Measurements from ENCODE around the gene SMPD1. TPM values are rescaled to one million over a fixed set of nuclear protein-coding genes. Genes with fewer than 3 reads are reported as not detected.

The SMPD1 gene
- total RNA-seq, 1 experiment from 2014 or later = 38.9 TPM

- H3K9me3 ChIP-seq (replicated peaks) = no peaks in the 10 kb centered on the region
- no peaks in the 10 kb centered on the region for H3K4me1 ChIP-seq (replicated peaks)
- no peak overlapping the region for H3K27ac ChIP-seq
- no peak overlapping the region for H3K4me3 ChIP-seq
- H3K36me3 ChIP-seq = no peaks in the 10 kb centered on the region
- no peak for DNase-seq (ENCODE audit: low read depth in 1 of 2, low spot score in 2 of 2)
- no peaks in the 10 kb centered on the region for H3K27me3 ChIP-seq (replicated peaks)
Observed at GRCh38 chr11:6413791-6414201, 23.5 kb downstream of the SMPD1 start.

- peaks cover 4% of the 10 kb centered on the region for H3K4me1 ChIP-seq (replicated peaks)
- H3K36me3 ChIP-seq = no peaks in the 10 kb centered on the region
- no peak overlapping the region for H3K4me3 ChIP-seq
- H3K9me3 ChIP-seq (replicated peaks) = no peaks in the 10 kb centered on the region
- H3K27ac ChIP-seq = no peak overlapping the region
- no peaks in the 10 kb centered on the region for H3K27me3 ChIP-seq (replicated peaks)
- no peak for DNase-seq (ENCODE audit: low read depth in 1 of 2, low spot score in 2 of 2)
Observed at GRCh38 chr11:6414874-6415328, 24.6 kb downstream of the SMPD1 start.

GRCh38 chr11:6415797-6416196 is 25.5 kb downstream of the SMPD1 start:
- Histone ChIP-seq H3K36me3 (no peaks in the 10 kb centered on the region), H3K4me1 (replicated peaks) (peaks cover 4% of the 10 kb centered on the region), H3K9me3 (replicated peaks) (no peaks in the 10 kb centered on the region), H3K27me3 (replicated peaks) (no peaks in the 10 kb centered on the region), H3K4me3 (no peak overlapping the region), H3K27ac (no peak overlapping the region)
- DNase-seq (ENCODE audit: low read depth in 1 of 2, low spot score in 2 of 2) = no peak

GRCh38 chr11:6417907-6418556 is 27.8 kb downstream of the SMPD1 start:
- peak overlapping the region; percentile 74 for H3K4me3 ChIP-seq
- DNase-seq (ENCODE audit: low read depth in 1 of 2, low spot score in 2 of 2) = no peak

GRCh38 chr11:6418557-6419008 is 28.3 kb downstream of the SMPD1 start:
- no peaks in the 10 kb centered on the region for H3K9me3 ChIP-seq (replicated peaks)
- no peaks in the 10 kb centered on the region for H3K27me3 ChIP-seq (replicated peaks)
- H3K4me3 ChIP-seq = peak overlapping the region; percentile 74
- H3K4me1 ChIP-seq (replicated peaks) = peaks cover 4% of the 10 kb centered on the region
- no peaks in the 10 kb centered on the region for H3K36me3 ChIP-seq
- H3K27ac ChIP-seq = no peak overlapping the region
- DNase-seq (ENCODE audit: low read depth in 1 of 2, low spot score in 2 of 2) = no peak

More at GRCh38 chr11:6417907-6418556, 27.8 kb downstream of the SMPD1 start:
- no peak overlapping the region for H3K27ac ChIP-seq
- no peaks in the 10 kb centered on the region for H3K9me3 ChIP-seq (replicated peaks)
- H3K27me3 ChIP-seq (replicated peaks) = no peaks in the 10 kb centered on the region
- H3K4me1 ChIP-seq (replicated peaks) = peaks cover 4% of the 10 kb centered on the region
- H3K36me3 ChIP-seq = no peaks in the 10 kb centered on the region

- Histone ChIP-seq H3K36me3 (no peaks in the 10 kb centered on the region), H3K27me3 (replicated peaks) (no peaks in the 10 kb centered on the region), H3K27ac (no peak within 1 kb of the TSS), H3K9me3 (replicated peaks) (no peaks in the 10 kb centered on the region), H3K4me3 (peak within 1 kb of the TSS; percentile 74), H3K4me1 (replicated peaks) (peaks cover 4% of the 10 kb centered on the region)
- peak in 1 of 2 experiments; percentile 34 for DNase-seq (ENCODE audit: low read depth in 1 of 2, low spot score in 2 of 2)
Observed at GRCh38 chr11:6419009-6419631, 28.8 kb downstream of the SMPD1 start, which contains the start of gene APBB1. Gene APBB1, minus strand, starts transcription at chr11:6419094. Its CDS starts 7,747 bp downstream, at chr11:6411347.

- Histone ChIP-seq H3K36me3 (no peaks in the 10 kb centered on the region), H3K27ac (no peak overlapping the region), H3K4me1 (replicated peaks) (peaks cover 4% of the 10 kb centered on the region), H3K27me3 (replicated peaks) (no peaks in the 10 kb centered on the region), H3K9me3 (replicated peaks) (no peaks in the 10 kb centered on the region), H3K4me3 (no peak overlapping the region)
- no peak for DNase-seq (ENCODE audit: low read depth in 1 of 2, low spot score in 2 of 2)
Observed at GRCh38 chr11:6420677-6421076, 30.4 kb downstream of the SMPD1 start.

- H3K4me3 ChIP-seq = no peak overlapping the region
- no peak for DNase-seq (ENCODE audit: low read depth in 1 of 2, low spot score in 2 of 2)
- no peaks in the 10 kb centered on the region for H3K4me1 ChIP-seq (replicated peaks)
- no peak overlapping the region for H3K27ac ChIP-seq
- H3K9me3 ChIP-seq (replicated peaks) = no peaks in the 10 kb centered on the region
- no peaks in the 10 kb centered on the region for H3K36me3 ChIP-seq
- no peaks in the 10 kb centered on the region for H3K27me3 ChIP-seq (replicated peaks)
Observed at GRCh38 chr11:6427516-6427915, 37.2 kb downstream of the SMPD1 start.

GRCh38 chr11:6431861-6432260 is 41.6 kb downstream of the SMPD1 start:
- Histone ChIP-seq H3K27ac (no peak overlapping the region), H3K9me3 (replicated peaks) (no peaks in the 10 kb centered on the region), H3K4me1 (replicated peaks) (no peaks in the 10 kb centered on the region), H3K4me3 (no peak overlapping the region), H3K36me3 (no peaks in the 10 kb centered on the region), H3K27me3 (replicated peaks) (no peaks in the 10 kb centered on the region)
- peak in 1 of 2 experiments; percentile 61 for DNase-seq (ENCODE audit: low read depth in 1 of 2, low spot score in 2 of 2)

GRCh38 chr11:6433998-6434660 is 43.9 kb downstream of the SMPD1 start:
- H3K27ac ChIP-seq = no peak overlapping the region
- no peaks in the 10 kb centered on the region for H3K36me3 ChIP-seq
- no peak for DNase-seq (ENCODE audit: low read depth in 1 of 2, low spot score in 2 of 2)
- H3K27me3 ChIP-seq (replicated peaks) = no peaks in the 10 kb centered on the region
- H3K4me1 ChIP-seq (replicated peaks) = no peaks in the 10 kb centered on the region
- no peak overlapping the region for H3K4me3 ChIP-seq
- no peaks in the 10 kb centered on the region for H3K9me3 ChIP-seq (replicated peaks)

GRCh38 chr11:6437423-6437822 is 47.1 kb downstream of the SMPD1 start:
- H3K4me1 ChIP-seq (replicated peaks) = no peaks in the 10 kb centered on the region
- H3K27me3 ChIP-seq (replicated peaks) = no peaks in the 10 kb centered on the region
- no peak overlapping the region for H3K4me3 ChIP-seq
- no peaks in the 10 kb centered on the region for H3K36me3 ChIP-seq
- DNase-seq (ENCODE audit: low read depth in 1 of 2, low spot score in 2 of 2) = no peak
- H3K9me3 ChIP-seq (replicated peaks) = no peaks in the 10 kb centered on the region
- H3K27ac ChIP-seq = no peak overlapping the region

- no peak for DNase-seq (ENCODE audit: low read depth in 1 of 2, low spot score in 2 of 2)
- no peaks in the 10 kb centered on the region for H3K36me3 ChIP-seq
- H3K4me1 ChIP-seq (replicated peaks) = no peaks in the 10 kb centered on the region
- no peaks in the 10 kb centered on the region for H3K9me3 ChIP-seq (replicated peaks)
- H3K4me3 ChIP-seq = no peak overlapping the region
- no peak overlapping the region for H3K27ac ChIP-seq
- H3K27me3 ChIP-seq (replicated peaks) = no peaks in the 10 kb centered on the region
Observed at GRCh38 chr11:6437993-6438392, 47.7 kb downstream of the SMPD1 start.

- DNase-seq (ENCODE audit: low read depth in 1 of 2, low spot score in 2 of 2) = no peak
- H3K4me1 ChIP-seq (replicated peaks) = no peaks in the 10 kb centered on the region
Observed at GRCh38 chr11:6438979-6439571, 48.8 kb downstream of the SMPD1 start.

More at GRCh38 chr11:6438979-6439571, 48.8 kb downstream of the SMPD1 start:
- Histone ChIP-seq H3K9me3 (replicated peaks) (no peaks in the 10 kb centered on the region), H3K27me3 (replicated peaks) (no peaks in the 10 kb centered on the region), H3K4me3 (no peak overlapping the region), H3K36me3 (no peaks in the 10 kb centered on the region), H3K27ac (no peak overlapping the region)

All from SJSA1 (cell line).